ENCODE measurements around the gene PCNX3.

GRCh38 chr11:65617990-65618751 lies 2.6 kb downstream of the PCNX3 start:
- TF ChIP-seq POLR2AphosphoS5 (IDR thresholded peaks at IDR 0.05; ENCODE audit: low read depth, low read length) = no peak
- TF ChIP-seq CTCF (IDR thresholded peaks at IDR 0.05) = no peak
- no peak for TF ChIP-seq REST (IDR thresholded peaks at IDR 0.05; ENCODE audit: insufficient read depth in 1 of 2, low read depth in 2 of 2, low read length in 1 of 2)
- no peak for TF ChIP-seq SIN3A (IDR thresholded peaks at IDR 0.05; ENCODE audit: borderline replicate concordance, insufficient read depth, low read depth, low read length)
- TF ChIP-seq TCF7L2 (IDR thresholded peaks at IDR 0.05; ENCODE audit: low read depth, low read length) = no peak

Measured in Panc1 (cell line).